ENCODE results near the gene HCFC1. TPM values are rescaled to one million over a fixed set of nuclear protein-coding genes. Genes with fewer than 3 reads are reported as not detected.

HCFC1 gene
- total and polyA plus RNA-seq, 9 of the 15 experiments (the other 6 are each of a cell fraction or from before 2014, with no cell fraction given), result 2.8 to 133 (median 17.1) TPM

- TF ChIP-seq ARID4B (CRISPR knock-in tag; IDR thresholded peaks at IDR 0.05) (peak; percentile 59; the same call in 1 of the 2 replicates), NR3C1 (CRISPR knock-in tag; IDR thresholded peaks at IDR 0.05) (0 out of 2 replicates have a peak, but pooled peaks have one; percentile 9), ZNF507 (tag; conservative IDR thresholded peaks at IDR 0.05) (no peak), NFRKB (IDR thresholded peaks at IDR 0.05; ENCODE audit: low read depth) (0 out of 2 replicates have a peak, but pooled peaks have one; percentile 13), ZBTB5 (IDR thresholded peaks at IDR 0.05) (no peak), E2F6 (IDR thresholded peaks at IDR 0.05; ENCODE audit: borderline replicate concordance in 1 of 2, extremely low read depth in 1 of 2, insufficient read depth in 1 of 2, insufficient read length in 1 of 2, low read depth in 1 of 2, low read length in 1 of 2, poor library complexity in 1 of 2, severe bottlenecking in 1 of 2) (peak in 1 of 2 experiments; percentile 57), ZFPM2 (CRISPR knock-in tag; IDR thresholded peaks at IDR 0.05) (no peak), U2AF1 (optimal IDR thresholded peaks at IDR 0.05; ENCODE audit: low read depth, low read length) (peak; percentile 49), CHD1 (IDR thresholded peaks at IDR 0.05; ENCODE audit: low read length) (peak; percentile 82)
Measured at GRCh38 chrX:154019061-154019621, 47.5 kb upstream of the HCFC1 start (continued).
